AG04449 (cell line): ENCODE data around the gene MIF4GD.
"Not testable (repeated sequence)": the region's sequence is repeated elsewhere in the genome, so short reads cannot be mapped to it uniquely, and the experiment has no call there.

Source experiments
- CTCF ChIA-PET: fragments of 350-600 bp; formaldehyde crosslinking; extraction: SDS; loops from one replicate; lab custom pipeline; 2021; ENCODE audit warnings: antibody characterized with exemption; lab: Yijun Ruan, JAX
- POLR2A ChIA-PET: fragments of 400-600, 350-600 bp; formaldehyde crosslinking; extraction: SDS; loops from one replicate; lab custom pipeline; 2020; ENCODE audit warnings: antibody characterized with exemption, inconsistent platforms; lab: Yijun Ruan, JAX
- DNase-seq: peaks from one replicate; pipeline ENCODE4 v3.0.0-alpha.2; 2010; ENCODE audit warnings: low read depth, low spot score
- H3K4me3 ChIP-seq: 2 replicates; pipeline ENCODE4 v1.5.1; 2011; ENCODE audit warnings: low read depth, mild to moderate bottlenecking, control low read depth, low read length
- CTCF ChIP-seq: IDR thresholded peaks from one replicate; pipeline ENCODE4 v1.5.1; 2011; ENCODE audit warnings: mild to moderate bottlenecking, moderate library complexity, low read length, control low read depth, inconsistent platforms; ENCODE audit not compliant: insufficient read depth; ENCODE audit errors: missing control alignments

The MIF4GD gene

GRCh38 chr17:75289115-75289831 is 18.2 kb upstream of the MIF4GD start, which contains the start of gene SLC25A19:
TSS of gene SLC25A19 (minus strand) at chr17:75289433. CDS start at chr17:75286764, 2,669 bp downstream.
- no peak for TF ChIP-seq CTCF
- DNase-seq, result peak; percentile 90
- peak within 1 kb of the TSS; percentile 92 for H3K4me3 ChIP-seq
- ChIA-PET POLR2A (interaction anchor here (0.6 to 1.4 kb wide), 11 partner anchors 12 to 167 kb away, joined by 3 to 23 read pairs (median 4); partner anchors contain the start of genes GGA3, GRB2, MIF4GD and MRPS7), CTCF (interaction anchor here (0.9 to 5.7 kb wide), 7 partner anchors 18 to 123 kb away, joined by 4 to 54 read pairs (median 6); partner anchors contain the start of gene MIF4GD)

DNA sequence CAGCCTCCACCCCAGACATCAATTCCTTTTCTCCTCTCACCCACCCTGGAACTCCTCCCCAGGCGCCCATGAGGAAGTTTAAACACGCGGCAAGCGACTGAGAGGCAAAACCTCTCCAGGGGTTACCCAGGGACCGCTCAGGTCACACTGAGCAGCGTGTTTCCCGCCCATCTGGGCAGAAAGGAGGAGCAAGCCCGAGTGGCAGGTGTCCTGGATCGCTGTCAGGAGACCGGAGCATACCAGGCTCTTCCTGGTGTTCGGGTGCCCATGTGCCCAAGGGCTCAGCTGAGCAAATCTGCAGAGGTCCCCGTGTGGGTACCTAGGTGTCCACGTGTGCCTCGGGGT is 17.7 kb upstream of the MIF4GD start:
- no peak for DNase-seq

GRCh38 chr17:75288359-75288758 is 17.3 kb upstream of the MIF4GD start:
- DNase-seq, result no peak
- POLR2A ChIA-PET, result interaction anchor here (0.8 kb wide), 1 partner anchor 168 kb away, joined by 4 read pairs; the partner anchor contains the start of gene TMEM94
- H3K4me3 ChIP-seq, result peak overlapping the region; percentile 92
- TF ChIP-seq CTCF, result no peak
- CTCF ChIA-PET, result interaction anchor here (1.2 to 5.7 kb wide), 4 partner anchors 17 to 115 kb away, joined by 5 to 54 read pairs (median 11); partner anchors contain the start of gene MIF4GD

More for the DNA sequence above, 17.7 kb upstream of the MIF4GD start:
- CTCF ChIA-PET, result interaction anchor here (0.9 to 5.7 kb wide), 6 partner anchors 17 to 123 kb away, joined by 5 to 54 read pairs (median 6); partner anchors contain the start of gene MIF4GD
- peak overlapping the region; percentile 92 for H3K4me3 ChIP-seq
- POLR2A ChIA-PET, result interaction anchor here (0.7 to 1.4 kb wide), 7 partner anchors 11 to 167 kb away, joined by 3 to 23 read pairs (median 8); partner anchors contain the start of genes GGA3, GRB2, MIF4GD and MRPS7
- no peak for TF ChIP-seq CTCF

GRCh38 chr17:75287221-75287620 is 16.2 kb upstream of the MIF4GD start:
- DNase-seq, result no peak
- ChIA-PET POLR2A (no interaction called here), CTCF (no interaction called here)
- TF ChIP-seq CTCF, result no peak
- H3K4me3 ChIP-seq, result no peak overlapping the region

DNA sequence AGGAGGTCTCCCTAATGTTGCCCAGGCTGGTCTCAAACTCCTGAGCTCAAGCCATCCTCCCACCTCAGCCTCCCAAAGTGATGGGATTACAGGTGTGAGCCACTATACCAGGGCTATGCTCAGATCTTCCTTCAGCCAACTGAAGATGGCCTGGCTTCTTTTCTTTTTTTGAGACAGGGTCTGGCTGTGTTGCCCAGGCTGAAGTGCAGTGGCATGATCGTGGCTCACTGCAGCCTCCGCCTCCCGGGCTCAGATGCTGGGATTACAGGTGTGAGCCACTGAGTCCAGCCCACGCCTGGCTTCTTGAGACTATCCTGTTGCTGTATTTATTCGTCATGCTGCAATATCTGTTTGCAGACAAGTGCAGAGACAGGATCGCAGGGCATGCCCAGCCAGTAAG is 14.1 kb upstream of the MIF4GD start:
- POLR2A ChIA-PET, result no interaction called here
- CTCF ChIA-PET, result interaction anchor here (8.2 kb wide), 1 partner anchor 14 kb away, joined by 76 read pairs; the partner anchor contains the start of gene MIF4GD
- no peak overlapping the region for H3K4me3 ChIP-seq
- DNase-seq, result no peak
- no peak for TF ChIP-seq CTCF

GRCh38 chr17:75280189-75280588 is 9.2 kb upstream of the MIF4GD start:
- DNase-seq, H3K4me3 ChIP-seq, POLR2A ChIA-PET: not testable (repeated sequence)
- CTCF ChIA-PET, result interaction anchor here (1.0 to 8.2 kb wide), 4 partner anchors 9 to 132 kb away, joined by 3 to 76 read pairs (median 4); partner anchors contain the start of genes GGA3, MIF4GD and MRPS7
